Activated T-cell treated with anti-CD3 and anti-CD28 coated beads, Interleukin-2, amount 50 U/mL, for 4 hours (primary cell): ENCODE results near the gene NT5M. TPM values are rescaled to one million over a fixed set of nuclear protein-coding genes. Genes with fewer than 3 reads are reported as not detected.

Source experiments
- ATAC-seq, 2 donors: fragments of 200-7000 bp; cut with Tn5 transposase; one replicate each; pipeline ENCODE4 v1.10.0; 2021
- DNase-seq: peaks from one replicate; pipeline ENCODE4 v3.0.0-alpha.2; 2020
- H3K27me3 Mint-ChIP-seq: one replicate; pipeline ENCODE4 v1.8.0; 2021; ENCODE audit warnings: low read depth, mixed read lengths
- H3K36me3 Mint-ChIP-seq: one replicate; pipeline ENCODE4 v1.8.0; 2022; ENCODE audit warnings: mixed read lengths; ENCODE audit not compliant: insufficient read depth
- H3K4me1 Mint-ChIP-seq: one replicate; pipeline ENCODE4 v1.8.0; 2021; ENCODE audit warnings: low read depth, mixed read lengths
- H3K4me3 Mint-ChIP-seq: one replicate; pipeline ENCODE4 v1.8.0; 2021; ENCODE audit warnings: mild to moderate bottlenecking, moderate library complexity, mixed read lengths
- H3K9me3 Mint-ChIP-seq: one replicate; pipeline ENCODE4 v1.8.0; 2021; ENCODE audit warnings: mixed read lengths
- total RNA-seq, 3 donors: library from RNA; stranded (reverse); gene quantifications; one replicate each; pipeline ENCODE4 v1.2.1, GENCODE V29; 2021

The NT5M gene
- total RNA-seq, 3 donors from 2014 or later: 2.6 to 3.3 (median 3.2) TPM

DNA sequence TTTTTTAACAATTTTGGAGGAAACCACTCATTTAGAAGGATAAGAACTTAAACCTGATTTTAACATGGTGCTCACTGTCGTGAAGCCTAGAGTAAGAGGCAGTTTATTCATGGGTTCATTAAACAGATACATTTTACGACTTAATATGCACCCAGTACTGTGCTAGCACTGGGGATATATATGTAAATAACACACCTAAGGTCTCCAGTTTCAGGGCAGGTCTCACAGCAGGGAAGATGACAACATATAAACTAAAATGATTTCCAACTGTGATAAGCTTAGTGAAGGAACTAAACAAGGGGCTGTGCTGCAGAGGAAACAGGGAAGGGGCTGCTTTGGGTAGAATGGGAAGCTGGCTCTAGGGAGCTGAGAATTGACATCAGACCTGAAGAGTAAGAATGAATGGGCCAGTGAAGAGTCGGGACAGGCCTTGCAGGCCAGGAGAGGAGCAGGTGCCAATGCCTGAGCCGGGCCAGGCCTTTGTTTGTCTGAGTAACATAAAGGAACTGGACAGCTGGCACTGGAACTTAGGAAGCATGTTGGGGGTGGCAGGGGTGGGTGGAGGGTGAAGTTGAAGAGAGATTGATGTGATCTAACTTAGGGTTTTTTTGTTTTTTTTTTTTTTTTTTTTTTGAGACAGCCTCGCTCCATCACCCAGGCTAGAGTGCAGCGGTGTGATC is 12.1 kb downstream of the NT5M start:
- no peak overlapping the region for H3K4me3 Mint-ChIP-seq
- H3K9me3 Mint-ChIP-seq: no peaks in the 10 kb centered on the region
- H3K27me3 Mint-ChIP-seq: no peaks in the 10 kb centered on the region
- DNase-seq (no peak), ATAC-seq (no peak)
- H3K4me1 Mint-ChIP-seq: peaks cover 2% of the 10 kb centered on the region
- no peaks in the 10 kb centered on the region for H3K36me3 Mint-ChIP-seq

DNA sequence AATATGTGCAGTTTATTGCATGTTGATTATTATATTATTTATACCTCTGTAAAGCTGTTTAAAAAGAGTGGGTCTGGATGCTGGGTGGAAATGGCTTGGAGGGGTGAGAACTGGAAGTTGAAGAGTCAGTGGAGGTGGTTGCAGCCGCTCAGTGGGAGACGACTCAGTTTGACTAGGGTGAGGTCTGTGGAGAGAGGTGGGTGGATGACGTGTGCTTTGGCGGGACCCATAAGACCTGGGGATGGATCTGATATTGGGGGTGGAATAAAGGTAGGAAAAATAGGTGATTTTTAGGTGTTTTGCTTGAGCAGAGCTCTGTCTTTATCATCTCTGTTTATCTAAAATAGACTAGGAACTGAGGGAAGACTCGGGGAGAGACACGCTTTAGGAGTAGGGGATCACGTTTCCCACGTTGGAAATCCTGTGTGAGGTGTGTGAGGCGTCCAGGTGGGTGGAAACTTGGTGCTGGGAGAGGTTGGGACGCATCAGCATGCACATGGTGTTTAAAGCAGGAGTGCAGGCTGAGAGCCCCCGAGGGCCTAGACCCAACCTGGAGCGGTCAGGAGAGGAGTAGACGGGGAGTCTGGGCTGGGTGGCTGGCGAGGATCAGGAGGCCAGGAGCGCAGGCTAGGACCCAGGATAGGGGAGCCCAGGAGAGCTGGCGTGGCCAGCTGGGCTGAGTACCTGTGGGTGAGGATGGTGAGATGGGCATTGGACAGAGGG is 17.2 kb downstream of the NT5M start:
- H3K4me3 Mint-ChIP-seq: no peak overlapping the region
- no peaks in the 10 kb centered on the region for H3K36me3 Mint-ChIP-seq
- H3K27me3 Mint-ChIP-seq: no peaks in the 10 kb centered on the region
- ATAC-seq (no peak), DNase-seq (no peak)
- no peaks in the 10 kb centered on the region for H3K9me3 Mint-ChIP-seq
- no peaks in the 10 kb centered on the region for H3K4me1 Mint-ChIP-seq

DNA sequence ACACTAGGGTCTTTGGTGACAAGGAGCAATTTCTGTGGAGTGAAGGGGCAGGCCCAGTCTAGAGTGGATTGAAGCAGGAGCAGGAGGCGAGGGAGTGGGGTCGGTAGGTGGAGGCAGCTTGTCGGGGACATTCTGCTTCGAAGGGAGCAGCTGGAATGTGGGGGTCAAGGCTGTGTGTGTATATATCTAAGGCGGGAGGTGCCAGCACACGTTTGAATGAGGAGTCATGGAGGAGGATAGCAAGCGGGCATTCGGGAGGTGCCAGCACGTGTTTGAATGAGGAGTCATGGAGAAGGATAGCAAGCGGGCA is 17.7 kb downstream of the NT5M start:
- Mint-ChIP-seq H3K27me3 (no peaks in the 10 kb centered on the region), H3K9me3 (no peaks in the 10 kb centered on the region), H3K4me1 (no peaks in the 10 kb centered on the region), H3K36me3 (no peaks in the 10 kb centered on the region), H3K4me3 (no peak overlapping the region)
- ATAC-seq (no peak), DNase-seq (no peak)

DNA sequence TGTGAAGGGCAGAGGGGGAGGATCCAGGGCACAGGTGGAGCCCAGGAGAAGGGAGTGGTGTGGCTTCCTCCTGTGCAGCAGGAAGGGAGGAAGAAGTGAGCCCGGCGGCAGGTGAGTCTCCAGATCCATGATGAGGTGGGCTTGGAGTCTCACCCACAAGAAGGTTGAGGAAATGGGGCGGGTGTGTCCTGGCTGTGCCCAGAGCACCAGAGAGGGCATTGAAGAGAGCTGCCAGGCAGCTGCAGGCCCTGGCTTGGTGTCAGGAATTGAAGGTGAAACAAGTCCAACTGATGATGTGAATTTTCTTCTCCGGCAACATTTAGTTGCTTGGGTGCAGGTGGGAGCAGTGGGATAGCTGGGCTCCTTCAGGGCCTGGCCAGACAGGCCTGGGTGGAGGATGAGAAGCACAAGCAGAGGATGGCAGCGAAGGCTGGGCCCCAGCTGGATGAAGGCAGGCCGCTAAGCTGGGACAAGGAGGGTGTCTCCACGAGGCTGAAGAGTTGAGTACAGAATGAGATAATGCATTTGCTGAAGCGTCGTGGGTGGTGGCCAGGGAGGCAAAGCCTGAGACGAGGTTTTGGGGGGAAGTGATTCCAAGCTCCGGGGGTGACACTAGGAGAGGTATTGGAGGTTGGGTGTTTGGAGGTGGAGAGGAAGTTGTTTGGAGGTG is 18.3 kb downstream of the NT5M start:
- Mint-ChIP-seq H3K4me1 (no peaks in the 10 kb centered on the region), H3K36me3 (no peaks in the 10 kb centered on the region), H3K9me3 (no peaks in the 10 kb centered on the region), H3K4me3 (no peak overlapping the region), H3K27me3 (no peaks in the 10 kb centered on the region)
- DNase-seq (no peak), ATAC-seq (no peak)

DNA sequence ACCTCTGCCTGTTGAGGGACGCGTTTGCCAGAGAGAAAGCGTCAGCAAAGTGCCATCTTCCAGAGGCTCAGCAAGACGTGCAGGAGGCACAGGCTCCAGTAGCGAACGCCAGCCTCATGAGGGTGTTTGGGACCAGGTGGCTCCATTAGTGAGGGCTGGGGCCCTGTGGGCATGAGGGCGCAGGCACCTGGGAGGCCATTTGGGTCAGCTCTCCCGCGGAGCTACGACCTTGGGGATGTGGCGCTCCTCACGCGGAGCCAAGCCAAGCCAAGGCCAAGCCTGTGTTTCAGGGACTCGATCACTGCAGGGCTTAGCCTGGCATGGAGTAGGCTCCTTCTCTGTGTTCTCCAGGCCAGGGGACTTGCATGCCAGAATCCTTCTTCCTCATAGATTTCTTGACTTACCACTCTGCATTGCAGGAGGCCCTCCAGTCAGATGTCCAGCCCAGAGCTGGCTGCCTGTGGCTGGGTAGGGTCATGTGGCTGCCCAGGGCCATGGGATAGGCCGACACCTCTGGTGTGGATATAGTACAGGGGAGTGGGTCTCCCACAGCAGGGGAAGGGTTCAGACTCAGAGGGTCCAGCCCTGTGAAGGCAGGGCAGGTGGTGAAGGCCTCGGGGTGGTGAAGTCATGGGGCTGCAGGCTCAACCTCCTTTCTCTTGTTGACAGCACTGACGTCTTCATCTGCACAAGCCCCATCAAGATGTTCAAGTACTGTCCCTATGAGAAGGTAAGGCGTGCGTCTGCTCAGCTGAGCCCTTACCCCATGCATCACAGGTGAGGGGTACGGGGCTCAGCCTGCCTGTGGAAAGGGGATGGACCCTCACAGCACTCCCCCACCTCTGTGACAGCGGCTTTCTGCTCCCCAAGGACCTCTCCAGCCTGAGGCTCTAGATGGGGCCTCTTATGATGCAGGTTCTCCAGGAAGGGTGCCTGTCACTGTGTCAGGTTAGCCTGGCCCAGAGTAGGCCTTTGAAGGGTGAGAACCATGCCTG is 19.6 kb downstream of the NT5M start:
- Mint-ChIP-seq H3K36me3 (no peaks in the 10 kb centered on the region), H3K9me3 (no peaks in the 10 kb centered on the region), H3K27me3 (no peaks in the 10 kb centered on the region), H3K4me3 (no peak overlapping the region), H3K4me1 (no peaks in the 10 kb centered on the region)
- DNase-seq (no peak), ATAC-seq (no peak)

DNA sequence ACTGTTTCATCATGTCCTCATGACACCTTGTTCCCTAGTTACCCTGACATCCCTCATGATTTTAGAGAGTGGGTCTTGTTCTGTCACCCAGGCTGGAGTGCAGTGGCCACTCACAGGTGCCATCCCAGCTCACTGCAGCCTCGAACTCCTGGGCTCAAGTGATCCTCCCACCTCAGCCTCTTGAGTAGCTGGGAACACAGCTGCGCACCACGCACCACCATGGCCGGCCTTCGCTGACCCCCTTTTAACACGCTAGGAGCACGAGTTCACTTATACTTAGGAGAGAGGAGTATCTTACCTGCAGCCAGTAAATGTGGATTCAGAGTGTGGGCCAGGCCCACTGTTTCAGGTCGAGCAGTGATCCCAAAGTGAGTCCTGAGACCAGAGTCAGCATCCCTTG is 21.4 kb downstream of the NT5M start:
- Mint-ChIP-seq H3K9me3 (no peaks in the 10 kb centered on the region), H3K27me3 (no peaks in the 10 kb centered on the region), H3K36me3 (no peaks in the 10 kb centered on the region), H3K4me3 (no peak overlapping the region), H3K4me1 (no peaks in the 10 kb centered on the region)
- DNase-seq (no peak), ATAC-seq (no peak)

DNA sequence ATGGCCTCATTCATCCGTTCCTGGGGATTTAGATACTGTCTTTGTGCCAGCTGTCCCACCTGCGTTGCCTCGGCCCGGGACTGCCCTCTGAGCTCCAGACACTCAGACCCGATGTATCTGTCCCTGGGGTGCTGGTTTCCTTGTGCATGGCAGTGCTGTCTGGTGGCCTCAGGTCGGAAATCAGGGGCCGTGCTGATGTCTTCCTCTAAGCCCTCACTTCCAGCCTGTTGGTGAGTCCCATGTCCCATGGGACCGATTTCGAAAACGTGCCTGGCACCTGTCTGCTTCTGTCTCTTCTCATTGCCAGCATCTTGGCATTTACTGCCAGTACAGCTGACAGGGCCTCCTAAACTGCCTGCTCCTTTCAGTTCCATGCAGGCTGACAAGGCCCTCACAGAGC is 22.1 kb downstream of the NT5M start:
- no peak for ATAC-seq
- DNase-seq: no peak
- H3K9me3 Mint-ChIP-seq: no peaks in the 10 kb centered on the region
- H3K36me3 Mint-ChIP-seq: no peaks in the 10 kb centered on the region
- no peaks in the 10 kb centered on the region for H3K4me1 Mint-ChIP-seq
- H3K27me3 Mint-ChIP-seq: no peaks in the 10 kb centered on the region
- no peak overlapping the region for H3K4me3 Mint-ChIP-seq

DNA sequence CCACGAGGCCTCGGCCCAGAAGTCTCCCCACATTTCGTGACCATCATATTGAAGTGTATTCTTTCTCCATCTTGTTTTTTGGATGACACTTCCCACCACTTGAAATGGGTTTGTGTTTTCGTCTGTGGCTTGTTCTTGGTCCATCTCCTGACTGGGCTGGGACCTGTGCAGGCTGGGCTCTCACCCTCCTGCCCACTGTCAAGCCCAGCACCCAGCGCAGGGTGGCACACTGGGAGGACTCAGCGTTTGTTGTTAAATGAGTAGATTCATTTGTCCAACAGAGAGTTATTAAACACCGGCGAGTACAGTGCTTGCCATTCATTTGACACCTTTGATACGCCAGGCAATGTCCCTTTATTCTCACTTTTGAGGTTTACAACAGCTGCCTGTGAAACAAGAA is 22.6 kb downstream of the NT5M start:
- H3K4me3 Mint-ChIP-seq: no peak overlapping the region
- ATAC-seq (no peak), DNase-seq (no peak)
- no peaks in the 10 kb centered on the region for H3K9me3 Mint-ChIP-seq
- no peaks in the 10 kb centered on the region for H3K36me3 Mint-ChIP-seq
- no peaks in the 10 kb centered on the region for H3K4me1 Mint-ChIP-seq
- H3K27me3 Mint-ChIP-seq: no peaks in the 10 kb centered on the region

DNA sequence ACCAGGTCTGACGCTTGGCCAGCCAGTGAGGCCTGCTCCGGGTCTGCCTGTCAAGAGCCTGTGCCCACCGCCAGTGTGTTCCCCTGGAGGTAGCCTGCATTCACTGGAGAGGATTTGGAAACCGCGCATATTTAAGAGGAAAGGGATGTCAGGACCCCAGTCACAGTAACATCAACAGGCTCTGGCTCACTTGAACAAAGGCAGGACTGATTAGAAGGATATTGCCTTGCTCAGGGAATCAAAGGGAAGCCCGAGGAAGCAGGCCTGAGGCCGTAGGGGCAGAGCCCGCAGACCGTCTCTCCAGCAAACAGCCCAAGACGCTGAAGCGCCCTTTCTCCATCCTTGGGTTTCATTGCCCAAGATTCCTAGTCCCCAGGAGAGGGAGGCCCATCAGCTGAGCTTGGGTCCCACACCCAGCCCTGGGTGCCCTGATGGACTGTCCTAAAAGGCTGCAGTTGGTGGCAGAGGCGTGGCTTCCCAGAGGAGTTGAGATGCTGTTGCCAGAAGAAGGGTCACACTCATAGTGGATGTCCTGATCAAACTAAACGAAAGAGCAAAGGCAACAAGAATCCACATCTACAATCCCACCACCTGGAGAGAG is 23.2 kb downstream of the NT5M start:
- Mint-ChIP-seq H3K9me3 (no peaks in the 10 kb centered on the region), H3K27me3 (no peaks in the 10 kb centered on the region), H3K4me3 (no peak overlapping the region), H3K4me1 (no peaks in the 10 kb centered on the region), H3K36me3 (no peaks in the 10 kb centered on the region)
- ATAC-seq (no peak), DNase-seq (no peak)

DNA sequence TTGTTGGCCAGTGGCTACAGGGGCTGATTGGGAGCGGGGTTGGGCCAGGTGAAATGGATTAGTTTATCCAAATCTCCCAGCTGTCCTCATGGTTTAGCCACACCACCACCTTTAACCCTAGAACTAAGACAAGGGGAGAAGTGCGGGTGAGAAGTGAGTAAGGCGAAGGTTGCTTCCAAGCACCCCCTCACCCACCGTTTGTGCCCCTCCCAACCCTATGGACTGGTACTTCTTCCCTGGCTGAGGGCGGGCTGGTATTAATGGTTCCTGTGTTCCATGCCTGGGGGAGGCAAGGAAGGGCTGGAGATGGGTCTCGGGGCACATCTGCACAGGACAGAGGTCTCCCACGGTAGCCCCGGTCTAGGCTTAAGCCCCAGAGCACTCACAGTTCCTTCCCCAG is 25.1 kb downstream of the NT5M start:
- H3K27me3 Mint-ChIP-seq: no peaks in the 10 kb centered on the region
- H3K36me3 Mint-ChIP-seq: no peaks in the 10 kb centered on the region
- H3K9me3 Mint-ChIP-seq: no peaks in the 10 kb centered on the region
- no peak overlapping the region for H3K4me3 Mint-ChIP-seq
- ATAC-seq (no peak), DNase-seq (no peak)
- H3K4me1 Mint-ChIP-seq: no peaks in the 10 kb centered on the region

DNA sequence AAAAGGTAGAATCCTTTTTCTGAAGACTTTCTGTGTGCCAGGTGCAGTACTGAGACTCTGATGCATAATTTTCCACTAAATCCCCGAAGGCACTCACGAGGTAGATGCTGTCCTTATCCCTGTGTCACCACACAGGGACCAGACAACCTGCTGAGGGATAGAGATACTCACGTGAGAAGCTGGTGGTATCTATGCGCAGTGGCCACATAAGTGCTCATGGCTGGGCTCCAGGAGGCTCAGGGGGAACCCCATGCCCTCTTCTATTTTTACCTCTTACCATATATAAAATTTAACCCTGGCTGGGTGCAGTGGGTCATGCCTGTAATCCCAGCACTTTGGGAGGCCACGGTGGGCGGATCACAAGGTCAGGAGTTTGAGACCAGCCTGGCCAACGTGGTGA is 38.3 kb downstream of the NT5M start:
- H3K4me3 Mint-ChIP-seq: no peak overlapping the region

DNA sequence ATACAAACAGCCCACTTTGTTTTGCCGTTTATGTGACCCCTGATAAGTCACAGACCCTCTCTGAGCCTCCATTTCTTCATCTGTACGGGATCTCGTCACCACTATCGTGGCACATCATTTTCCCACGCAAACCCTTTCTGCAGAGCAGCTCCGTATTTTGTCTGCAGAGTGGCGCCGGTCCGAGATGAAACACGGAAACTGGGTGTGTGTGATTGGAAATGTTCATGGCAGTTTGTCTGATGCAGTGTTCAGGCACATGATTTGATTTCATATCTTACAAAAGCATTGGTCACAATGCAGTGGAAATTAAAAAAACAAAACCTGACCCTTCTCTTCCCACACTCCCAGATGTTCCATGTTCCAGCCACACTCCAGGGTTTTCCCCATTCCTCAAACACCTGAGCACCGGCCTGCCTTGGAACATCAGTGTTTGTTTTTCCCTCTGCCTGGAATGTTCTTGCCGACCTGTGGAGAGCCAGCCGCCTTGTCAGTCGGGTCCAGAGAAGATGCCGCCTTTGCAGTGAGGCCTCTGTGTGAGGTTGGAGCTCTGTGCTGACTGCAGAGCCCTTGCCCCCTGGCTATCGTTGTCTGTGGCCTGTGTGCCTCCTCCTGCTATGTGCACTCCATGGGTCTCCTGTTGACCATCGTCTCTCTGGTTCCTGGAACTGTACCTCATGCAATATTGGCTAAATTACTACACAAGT is 39.2 kb downstream of the NT5M start:
- Mint-ChIP-seq H3K27me3 (no peaks in the 10 kb centered on the region), H3K4me1 (no peaks in the 10 kb centered on the region), H3K4me3 (no peak overlapping the region), H3K36me3 (no peaks in the 10 kb centered on the region), H3K9me3 (no peaks in the 10 kb centered on the region)
- ATAC-seq (no peak), DNase-seq (no peak)

More for the DNA sequence above, 38.3 kb downstream of the NT5M start:
- Mint-ChIP-seq H3K36me3 (no peaks in the 10 kb centered on the region), H3K4me1 (no peaks in the 10 kb centered on the region), H3K27me3 (no peaks in the 10 kb centered on the region), H3K9me3 (no peaks in the 10 kb centered on the region)
- DNase-seq (no peak), ATAC-seq (no peak)

DNA sequence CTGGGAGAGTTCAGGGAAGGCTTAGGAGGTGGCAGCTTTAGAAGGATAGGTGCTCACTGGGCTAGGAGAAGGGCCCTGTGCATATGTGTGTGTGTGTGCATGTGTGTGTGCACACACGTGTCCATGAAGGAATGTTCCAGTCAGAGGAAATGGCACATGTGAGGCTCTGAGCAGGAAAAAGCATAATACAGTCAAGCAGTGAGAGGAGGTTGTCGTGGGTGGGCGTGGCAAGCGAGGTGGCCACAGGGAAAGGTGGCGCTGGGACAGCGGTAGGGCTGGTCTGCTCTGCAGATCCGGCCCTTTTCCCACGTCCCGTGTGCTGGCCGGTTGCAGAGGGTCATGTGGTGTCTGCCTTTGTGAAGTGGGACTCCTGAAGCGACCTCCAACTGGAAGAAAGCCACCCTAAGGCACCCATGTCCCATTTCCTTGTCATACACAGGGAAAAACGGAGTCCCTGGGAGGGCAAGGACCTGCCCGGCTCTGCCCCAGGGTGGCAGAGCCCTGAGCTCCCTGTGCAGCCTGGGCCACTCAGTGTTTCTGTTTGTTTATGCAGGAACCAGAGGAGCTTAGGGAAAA is 40.1 kb downstream of the NT5M start:
- ATAC-seq (no peak), DNase-seq (no peak)
- no peak overlapping the region for H3K4me3 Mint-ChIP-seq
- H3K27me3 Mint-ChIP-seq: no peaks in the 10 kb centered on the region
- no peaks in the 10 kb centered on the region for H3K36me3 Mint-ChIP-seq
- H3K4me1 Mint-ChIP-seq: no peaks in the 10 kb centered on the region
- H3K9me3 Mint-ChIP-seq: no peaks in the 10 kb centered on the region
